GM18511 (cell line): ENCODE data around the gene CSAD.

Source experiments
- ATAC-seq: cut with Tn5 transposase; IDR thresholded peaks from one replicate; pipeline ENCODE4 v1.9.1; 2021; ENCODE audit warnings: mild to moderate bottlenecking, moderate library complexity; ENCODE audit not compliant: unreplicated experiment

The CSAD gene

GRCh38 chr12:53200107-53200457 lies 19.4 kb upstream of the CSAD start:
- ATAC-seq: peak; percentile 27

- no peak for ATAC-seq
Measured at GRCh38 chr12:53199700-53200099, 19.0 kb upstream of the CSAD start.

- no peak for ATAC-seq
Measured at GRCh38 chr12:53198486-53199110, 17.9 kb upstream of the CSAD start.

GRCh38 chr12:53197011-53197640 lies 16.4 kb upstream of the CSAD start:
- no peak for ATAC-seq

- no peak for ATAC-seq
Measured at GRCh38 chr12:53196486-53196885, 15.8 kb upstream of the CSAD start.

- ATAC-seq: no peak
Measured at GRCh38 chr12:53195516-53196420, 15.0 kb upstream of the CSAD start.

- ATAC-seq: no peak
Measured at GRCh38 chr12:53194973-53195372, 14.2 kb upstream of the CSAD start.

GRCh38 chr12:53193985-53194716 lies 13.4 kb upstream of the CSAD start:
- no peak for ATAC-seq

GRCh38 chr12:53193040-53193439 lies 12.3 kb upstream of the CSAD start:
- no peak for ATAC-seq

- no peak for ATAC-seq
Measured at GRCh38 chr12:53192531-53193021, 11.9 kb upstream of the CSAD start.

GRCh38 chr12:53191885-53192530 lies 11.3 kb upstream of the CSAD start:
- ATAC-seq: no peak

GRCh38 chr12:53191096-53191884 lies 10.6 kb upstream of the CSAD start:
- ATAC-seq: no peak

GRCh38 chr12:53190108-53190729 lies 9.5 kb upstream of the CSAD start:
- ATAC-seq: peak; percentile 62

GRCh38 chr12:53187145-53187899 lies 6.6 kb upstream of the CSAD start:
- no peak for ATAC-seq

GRCh38 chr12:53186745-53187144 lies 6.0 kb upstream of the CSAD start:
- no peak for ATAC-seq

- no peak for ATAC-seq
Measured at GRCh38 chr12:53185582-53186153, 4.9 kb upstream of the CSAD start.

- no peak for ATAC-seq
Measured at GRCh38 chr12:53184828-53185227, 4.1 kb upstream of the CSAD start.

GRCh38 chr12:53182903-53183302 lies 2.2 kb upstream of the CSAD start:
- ATAC-seq: no peak
